Body of pancreas (tissue), 4 donors: ENCODE data around the gene ERMN.

Experiments used
- POLR2A ChIP-seq, 3 donors: fragments of 450-650 bp; IDR thresholded peaks; one replicate each; pipeline ENCODE4 v1.6.1; 2016; ENCODE audit warnings: antibody characterized with exemption in 3 of 3, mild to moderate bottlenecking in 2 of 3
- TF ChIP-seq, protein P1 (sequence below), 7 experiments: fragments of 450-650 bp in 4 of 7; fragments of 200-600 bp in 3 of 7; sonication (generic) in 3 of 7; IDR thresholded peaks; one replicate each; pipeline ENCODE4 v1.5.1; 2016 to 2019; ENCODE audit warnings: antibody characterized with exemption in 7 of 7

DNA sequence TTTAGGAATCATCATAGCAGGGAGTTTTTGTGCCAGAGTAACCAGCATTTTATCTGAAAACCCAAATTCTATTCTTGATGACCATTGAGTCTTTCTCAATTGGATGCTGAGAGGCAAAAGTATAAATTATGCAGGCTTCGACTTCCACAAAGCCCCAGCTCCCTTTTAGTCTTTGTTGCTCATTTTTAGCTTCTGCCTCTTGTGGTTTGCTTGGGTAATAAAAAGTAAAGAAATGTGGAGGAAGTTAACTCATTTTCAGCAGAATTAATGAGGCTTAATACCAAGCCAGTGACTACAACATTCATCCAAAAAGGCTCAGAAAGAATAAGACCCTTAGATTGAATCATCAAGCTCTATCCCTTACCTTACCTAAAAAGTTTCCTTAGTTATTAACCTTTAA, 18.6 kb downstream of the ERMN start:
- TF ChIP-seq, protein P1, sequence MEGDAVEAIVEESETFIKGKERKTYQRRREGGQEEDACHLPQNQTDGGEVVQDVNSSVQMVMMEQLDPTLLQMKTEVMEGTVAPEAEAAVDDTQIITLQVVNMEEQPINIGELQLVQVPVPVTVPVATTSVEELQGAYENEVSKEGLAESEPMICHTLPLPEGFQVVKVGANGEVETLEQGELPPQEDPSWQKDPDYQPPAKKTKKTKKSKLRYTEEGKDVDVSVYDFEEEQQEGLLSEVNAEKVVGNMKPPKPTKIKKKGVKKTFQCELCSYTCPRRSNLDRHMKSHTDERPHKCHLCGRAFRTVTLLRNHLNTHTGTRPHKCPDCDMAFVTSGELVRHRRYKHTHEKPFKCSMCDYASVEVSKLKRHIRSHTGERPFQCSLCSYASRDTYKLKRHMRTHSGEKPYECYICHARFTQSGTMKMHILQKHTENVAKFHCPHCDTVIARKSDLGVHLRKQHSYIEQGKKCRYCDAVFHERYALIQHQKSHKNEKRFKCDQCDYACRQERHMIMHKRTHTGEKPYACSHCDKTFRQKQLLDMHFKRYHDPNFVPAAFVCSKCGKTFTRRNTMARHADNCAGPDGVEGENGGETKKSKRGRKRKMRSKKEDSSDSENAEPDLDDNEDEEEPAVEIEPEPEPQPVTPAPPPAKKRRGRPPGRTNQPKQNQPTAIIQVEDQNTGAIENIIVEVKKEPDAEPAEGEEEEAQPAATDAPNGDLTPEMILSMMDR (IDR thresholded peaks at IDR 0.05) = no peak
- TF ChIP-seq POLR2A (IDR thresholded peaks at IDR 0.05) = no peak
